ENCODE results near the gene ALX4.

ALX4 gene

GRCh38 chr11:44235765-44236201 lies 74.2 kb downstream of the ALX4 start:
- no peak for DNase-seq

DNA sequence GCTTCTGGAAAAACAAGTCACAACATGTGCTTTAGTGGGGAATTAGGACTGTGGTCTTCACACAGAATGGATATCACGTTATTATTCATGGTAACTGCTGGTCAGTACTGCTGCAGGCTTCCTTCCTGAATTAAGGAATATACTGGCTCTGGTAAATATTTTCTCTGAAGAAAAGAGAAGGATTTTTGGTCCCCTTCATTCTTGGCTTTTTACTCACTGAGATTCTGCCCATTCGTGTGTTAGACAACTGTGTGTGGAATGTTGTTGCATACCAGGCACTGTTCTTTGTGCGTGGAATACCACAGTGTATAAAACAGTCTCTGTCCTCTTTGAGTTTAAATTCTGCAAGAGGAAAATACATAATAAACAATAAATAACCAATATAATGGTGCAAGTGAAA lies 80.3 kb downstream of the ALX4 start:
- no peak for DNase-seq

GRCh38 chr11:44229098-44229497 lies 80.8 kb downstream of the ALX4 start:
- DNase-seq: no peak

GRCh38 chr11:44228379-44228778 lies 81.6 kb downstream of the ALX4 start:
- no peak for DNase-seq

GRCh38 chr11:44226945-44227344 lies 83.0 kb downstream of the ALX4 start:
- no peak for DNase-seq

- no peak for DNase-seq
Observed at GRCh38 chr11:44226490-44226889, 83.4 kb downstream of the ALX4 start.

- no peak for DNase-seq
Observed at GRCh38 chr11:44224867-44225501, 85.0 kb downstream of the ALX4 start.

DNA sequence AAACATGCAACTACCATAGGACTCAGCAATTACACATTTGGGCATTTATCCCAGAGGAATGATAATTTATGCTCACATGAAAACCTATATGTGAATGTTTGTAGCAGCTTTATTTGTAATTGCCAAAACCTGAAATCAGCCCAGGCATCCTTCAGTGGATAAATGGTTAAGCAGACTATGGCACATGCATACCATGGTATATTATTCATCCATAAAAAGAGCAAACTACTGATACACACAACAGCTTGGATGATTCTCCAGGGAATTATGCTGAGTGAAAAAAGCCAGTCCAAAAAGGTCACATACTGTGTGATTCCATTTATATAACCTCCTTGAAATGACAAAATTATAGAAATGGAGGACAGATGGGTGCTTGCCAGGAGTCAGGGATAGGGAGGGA lies 86.7 kb downstream of the ALX4 start:
- DNase-seq: no peak

DNA sequence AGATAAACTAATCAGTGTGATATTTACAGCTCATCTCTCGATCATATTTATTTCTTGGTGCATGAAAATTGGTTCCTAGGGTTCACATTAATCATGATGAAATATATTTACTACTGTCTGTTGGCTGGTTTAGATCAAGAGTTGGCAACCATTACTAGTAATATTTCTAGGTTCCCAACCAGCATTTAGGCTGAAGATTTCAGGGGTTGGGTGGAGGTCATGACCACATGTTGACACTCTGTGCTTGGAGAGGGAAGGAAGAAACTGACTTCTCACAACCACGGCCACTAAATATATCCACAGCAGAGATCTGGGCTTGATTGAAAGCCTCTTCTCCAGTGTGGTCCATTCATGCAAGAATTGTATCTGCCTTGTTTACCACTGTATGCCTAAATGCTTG lies 87.9 kb downstream of the ALX4 start:
- DNase-seq: no peak

DNA sequence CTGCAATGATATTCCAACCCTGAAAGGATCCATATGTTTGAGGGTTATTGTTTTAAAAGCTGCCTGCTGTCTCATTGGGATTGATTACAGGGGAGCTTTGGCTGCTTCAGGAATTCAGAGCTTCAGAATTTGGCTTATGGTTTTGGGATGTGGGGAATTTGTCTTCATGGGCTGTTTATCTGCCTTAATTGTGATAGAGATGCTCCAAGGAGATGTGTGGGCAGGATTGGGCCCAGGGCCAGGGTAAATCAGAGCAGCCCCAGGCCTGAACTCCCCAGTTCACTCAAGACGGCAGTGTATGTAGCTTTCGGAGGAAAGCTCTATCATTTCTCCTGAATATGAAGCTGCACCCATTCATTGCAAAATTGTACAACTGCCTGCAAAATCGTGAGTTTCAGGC lies 88.5 kb downstream of the ALX4 start:
- DNase-seq: no peak

GRCh38 chr11:44219830-44220796 lies 89.8 kb downstream of the ALX4 start:
- no peak for DNase-seq

DNA sequence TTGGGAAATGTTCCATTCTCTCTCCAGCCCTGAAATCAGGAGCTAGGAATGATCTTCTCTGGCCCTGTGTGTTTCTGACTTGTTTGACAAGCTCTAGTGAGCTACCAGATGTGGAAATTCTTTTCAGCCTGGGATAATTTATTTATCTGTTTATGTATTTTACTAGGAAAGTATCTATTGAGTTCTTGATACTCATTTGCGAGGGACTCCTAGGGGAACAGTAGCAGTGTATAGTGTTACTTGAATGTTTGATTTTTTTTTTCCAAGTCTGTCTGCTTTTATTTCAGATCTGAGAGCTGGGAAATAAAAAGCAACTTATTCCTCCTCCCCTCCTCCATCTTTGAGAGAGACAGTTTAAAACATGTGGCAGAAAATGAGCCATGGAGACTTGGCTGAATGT lies 92.5 kb downstream of the ALX4 start:
- no peak for DNase-seq

DNA sequence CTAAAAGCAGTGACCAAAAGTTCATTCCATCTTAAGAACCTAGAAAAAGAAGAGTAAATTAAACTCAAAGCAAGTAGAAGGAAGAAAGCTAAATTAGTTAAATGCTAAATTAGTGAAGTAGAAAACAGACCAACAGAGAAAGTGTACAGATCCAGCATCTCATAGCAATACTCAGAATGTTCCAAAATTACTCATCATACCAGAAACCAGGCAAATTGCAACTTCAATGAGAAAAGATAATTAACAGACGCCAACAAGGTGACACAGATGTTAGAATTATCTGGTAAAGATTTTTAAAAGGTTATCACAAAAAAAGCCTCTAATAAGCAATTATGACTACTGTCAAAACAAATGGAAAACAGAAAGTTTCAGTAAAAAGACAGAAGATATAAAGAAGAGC lies 96.8 kb downstream of the ALX4 start:
- DNase-seq: no peak

- DNase-seq: no peak
Observed at GRCh38 chr11:44212128-44212527, 97.8 kb downstream of the ALX4 start.

Measured in activated naive CD4-positive, alpha-beta T cell (primary cell).